HepG2 (cell line): ENCODE measurements around the gene PWP1. TPM values are rescaled to one million over a fixed set of nuclear protein-coding genes. Genes with fewer than 3 reads are reported as not detected.
A peak's percentile ranks its signal among the peaks of the same experiment; 100 is the strongest.

Experiments used
- BHLHE40 ChIP-seq: IDR thresholded peaks from 2 replicates; pipeline ENCODE4 v1.6.1; 2011; ENCODE audit warnings: low read length, improper control_type of control experiment
- KDM5A ChIP-seq: fragments of 200-600 bp; sonication (generic); IDR thresholded peaks from 2 replicates; pipeline ENCODE4 v1.7.0; 2018; ENCODE audit warnings: antibody characterized with exemption, mild to moderate bottlenecking, low read length, borderline replicate concordance
- PHF8 ChIP-seq: sonication (generic); formaldehyde crosslinking; IDR thresholded peaks from 2 replicates; pipeline ENCODE4 v1.5.0; 2020; ENCODE audit warnings: missing genetic modification reagents
- SMAD3 ChIP-seq: sonication (generic); formaldehyde crosslinking; IDR thresholded peaks from 2 replicates; pipeline ENCODE4 v1.4.0; 2020; ENCODE audit warnings: missing genetic modification reagents
- ZEB1 ChIP-seq: IDR thresholded peaks from 2 replicates; pipeline ENCODE4 v1.6.1; 2012; ENCODE audit warnings: mild to moderate bottlenecking, low read depth, inconsistent platforms; ENCODE audit not compliant: insufficient replicate concordance
- ZNF510 ChIP-seq: sonication (generic); formaldehyde crosslinking; IDR thresholded peaks from 2 replicates; pipeline ENCODE4 v1.4.0; 2020; ENCODE audit warnings: low read depth, mild to moderate bottlenecking, missing genetic modification reagents
- ZNF878 ChIP-seq: sonication (generic); formaldehyde crosslinking; IDR thresholded peaks from 2 replicates; pipeline ENCODE4 v1.8.1; 2023; ENCODE audit warnings: mild to moderate bottlenecking, missing genetic modification reagents, moderate library complexity
- polyA plus RNA-seq, 8 experiments: library from polyadenylated mRNA; depleted of rRNA in 3 of 8; stranded (reverse) in 7 of 8; unstranded in 1 of 8; fragments of >200 nt; fragmentation: Illumina TruSeq in 4 of 8; extraction: Trizol in 4 of 8; gene quantifications; 2 replicates each; pipeline versions ENCODE4 v1.2.1 to v1.2.3, GENCODE V29; 2011 to 2016; ENCODE audit warnings: low read depth in 4 of 8, missing spikeins in 1 of 8, mixed read lengths in 1 of 8; ENCODE audit not compliant: insufficient read depth in 1 of 8
- total RNA-seq, 5 experiments: library from RNA; depleted of rRNA; stranded (reverse); fragments of >200 nt; fragmentation: Illumina TruSeq; extraction: Trizol; gene quantifications; 2 replicates each; pipeline ENCODE4 v1.2.3, GENCODE V29; 2016; ENCODE audit warnings: low read depth in 1 of 5
- TF ChIP-seq, protein P1 (sequence below): sonication (generic); formaldehyde crosslinking; IDR thresholded peaks from 2 replicates; pipeline ENCODE4 v1.5.0; 2020; ENCODE audit warnings: mild to moderate bottlenecking, missing genetic modification reagents, borderline replicate concordance
- TF ChIP-seq, protein P2 (sequence below): sonication (generic); formaldehyde crosslinking; IDR thresholded peaks from 2 replicates; pipeline ENCODE4 v1.9.0; 2022; ENCODE audit warnings: missing genetic modification reagents, mild to moderate bottlenecking, borderline replicate concordance

The PWP1 gene
- total and polyA plus RNA-seq, 2 of the 13 experiments (the other 11 are each of a cell fraction or from before 2014, with no cell fraction given) = 65.9 to 70.2 TPM

DNA sequence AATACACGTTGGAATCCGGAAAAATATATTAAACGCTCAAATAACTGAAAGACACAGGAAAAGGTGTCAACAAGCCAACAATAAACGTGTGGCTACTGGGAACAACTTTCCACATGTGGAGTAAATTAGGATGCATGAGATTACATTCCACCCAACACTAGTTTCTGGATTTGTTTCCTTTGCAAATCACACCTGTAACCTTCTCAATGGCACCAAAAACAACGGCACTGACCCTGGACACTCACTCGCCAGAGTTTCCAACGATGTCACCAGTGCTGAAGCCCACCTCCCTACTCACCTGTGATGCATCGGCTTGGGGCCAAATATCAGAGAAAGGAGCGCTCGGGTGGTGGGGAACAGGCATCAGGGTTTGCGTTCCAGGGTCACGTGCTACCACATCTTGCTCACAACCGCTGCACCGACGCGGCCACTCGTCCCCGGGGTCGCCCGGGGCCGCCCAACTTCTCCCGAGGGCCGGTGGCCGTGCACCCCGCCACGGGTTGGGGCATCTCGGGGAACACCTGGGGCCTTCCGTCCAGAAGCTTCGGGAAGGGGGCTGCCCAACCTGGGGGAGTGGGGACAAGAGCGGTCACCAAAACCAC is 74.7 kb downstream of the PWP1 start (continued):
- TF ChIP-seq KDM5A = peak; percentile 13; the same call in 1 of the 2 replicates
- TF ChIP-seq ZEB1 = peak; percentile 7
- TF ChIP-seq, protein P1, sequence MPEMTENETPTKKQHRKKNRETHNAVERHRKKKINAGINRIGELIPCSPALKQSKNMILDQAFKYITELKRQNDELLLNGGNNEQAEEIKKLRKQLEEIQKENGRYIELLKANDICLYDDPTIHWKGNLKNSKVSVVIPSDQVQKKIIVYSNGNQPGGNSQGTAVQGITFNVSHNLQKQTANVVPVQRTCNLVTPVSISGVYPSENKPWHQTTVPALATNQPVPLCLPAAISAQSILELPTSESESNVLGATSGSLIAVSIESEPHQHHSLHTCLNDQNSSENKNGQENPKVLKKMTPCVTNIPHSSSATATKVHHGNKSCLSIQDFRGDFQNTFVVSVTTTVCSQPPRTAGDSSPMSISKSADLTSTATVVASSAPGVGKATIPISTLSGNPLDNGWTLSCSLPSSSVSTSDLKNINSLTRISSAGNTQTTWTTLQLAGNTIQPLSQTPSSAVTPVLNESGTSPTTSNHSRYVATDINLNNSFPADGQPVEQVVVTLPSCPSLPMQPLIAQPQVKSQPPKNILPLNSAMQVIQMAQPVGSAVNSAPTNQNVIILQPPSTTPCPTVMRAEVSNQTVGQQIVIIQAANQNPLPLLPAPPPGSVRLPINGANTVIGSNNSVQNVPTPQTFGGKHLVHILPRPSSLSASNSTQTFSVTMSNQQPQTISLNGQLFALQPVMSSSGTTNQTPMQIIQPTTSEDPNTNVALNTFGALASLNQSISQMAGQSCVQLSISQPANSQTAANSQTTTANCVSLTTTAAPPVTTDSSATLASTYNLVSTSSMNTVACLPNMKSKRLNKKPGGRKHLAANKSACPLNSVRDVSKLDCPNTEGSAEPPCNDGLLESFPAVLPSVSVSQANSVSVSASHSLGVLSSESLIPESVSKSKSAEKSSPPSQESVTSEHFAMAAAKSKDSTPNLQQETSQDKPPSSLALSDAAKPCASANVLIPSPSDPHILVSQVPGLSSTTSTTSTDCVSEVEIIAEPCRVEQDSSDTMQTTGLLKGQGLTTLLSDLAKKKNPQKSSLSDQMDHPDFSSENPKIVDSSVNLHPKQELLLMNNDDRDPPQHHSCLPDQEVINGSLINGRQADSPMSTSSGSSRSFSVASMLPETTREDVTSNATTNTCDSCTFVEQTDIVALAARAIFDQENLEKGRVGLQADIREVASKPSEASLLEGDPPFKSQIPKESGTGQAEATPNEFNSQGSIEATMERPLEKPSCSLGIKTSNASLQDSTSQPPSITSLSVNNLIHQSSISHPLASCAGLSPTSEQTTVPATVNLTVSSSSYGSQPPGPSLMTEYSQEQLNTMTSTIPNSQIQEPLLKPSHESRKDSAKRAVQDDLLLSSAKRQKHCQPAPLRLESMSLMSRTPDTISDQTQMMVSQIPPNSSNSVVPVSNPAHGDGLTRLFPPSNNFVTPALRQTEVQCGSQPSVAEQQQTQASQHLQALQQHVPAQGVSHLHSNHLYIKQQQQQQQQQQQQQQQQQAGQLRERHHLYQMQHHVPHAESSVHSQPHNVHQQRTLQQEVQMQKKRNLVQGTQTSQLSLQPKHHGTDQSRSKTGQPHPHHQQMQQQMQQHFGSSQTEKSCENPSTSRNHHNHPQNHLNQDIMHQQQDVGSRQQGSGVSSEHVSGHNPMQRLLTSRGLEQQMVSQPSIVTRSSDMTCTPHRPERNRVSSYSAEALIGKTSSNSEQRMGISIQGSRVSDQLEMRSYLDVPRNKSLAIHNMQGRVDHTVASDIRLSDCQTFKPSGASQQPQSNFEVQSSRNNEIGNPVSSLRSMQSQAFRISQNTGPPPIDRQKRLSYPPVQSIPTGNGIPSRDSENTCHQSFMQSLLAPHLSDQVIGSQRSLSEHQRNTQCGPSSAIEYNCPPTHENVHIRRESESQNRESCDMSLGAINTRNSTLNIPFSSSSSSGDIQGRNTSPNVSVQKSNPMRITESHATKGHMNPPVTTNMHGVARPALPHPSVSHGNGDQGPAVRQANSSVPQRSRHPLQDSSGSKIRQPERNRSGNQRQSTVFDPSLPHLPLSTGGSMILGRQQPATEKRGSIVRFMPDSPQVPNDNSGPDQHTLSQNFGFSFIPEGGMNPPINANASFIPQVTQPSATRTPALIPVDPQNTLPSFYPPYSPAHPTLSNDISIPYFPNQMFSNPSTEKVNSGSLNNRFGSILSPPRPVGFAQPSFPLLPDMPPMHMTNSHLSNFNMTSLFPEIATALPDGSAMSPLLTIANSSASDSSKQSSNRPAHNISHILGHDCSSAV (CRISPR knock-in tag) = no peak
- TF ChIP-seq, protein P2, sequence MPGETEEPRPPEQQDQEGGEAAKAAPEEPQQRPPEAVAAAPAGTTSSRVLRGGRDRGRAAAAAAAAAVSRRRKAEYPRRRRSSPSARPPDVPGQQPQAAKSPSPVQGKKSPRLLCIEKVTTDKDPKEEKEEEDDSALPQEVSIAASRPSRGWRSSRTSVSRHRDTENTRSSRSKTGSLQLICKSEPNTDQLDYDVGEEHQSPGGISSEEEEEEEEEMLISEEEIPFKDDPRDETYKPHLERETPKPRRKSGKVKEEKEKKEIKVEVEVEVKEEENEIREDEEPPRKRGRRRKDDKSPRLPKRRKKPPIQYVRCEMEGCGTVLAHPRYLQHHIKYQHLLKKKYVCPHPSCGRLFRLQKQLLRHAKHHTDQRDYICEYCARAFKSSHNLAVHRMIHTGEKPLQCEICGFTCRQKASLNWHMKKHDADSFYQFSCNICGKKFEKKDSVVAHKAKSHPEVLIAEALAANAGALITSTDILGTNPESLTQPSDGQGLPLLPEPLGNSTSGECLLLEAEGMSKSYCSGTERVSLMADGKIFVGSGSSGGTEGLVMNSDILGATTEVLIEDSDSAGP = peak; percentile 27; the same call in 1 of the 2 replicates
- TF ChIP-seq SMAD3 (CRISPR knock-in tag) = no peak
- no peak for TF ChIP-seq ZNF510 (CRISPR knock-in tag)
- 0 out of 2 replicates have a peak, but pooled peaks have one; percentile 43 for TF ChIP-seq ZNF878 (CRISPR knock-in tag)
- peak; percentile 77 for TF ChIP-seq BHLHE40
- TF ChIP-seq PHF8 (CRISPR knock-in tag) = peak; percentile 18; the same call in 1 of the 2 replicates
